Epithelial cell of esophagus (primary cell): ENCODE data around the gene NDUFB7.

ENCODE experiments used
- DNase-seq: peaks from one replicate; pipeline ENCODE4 v3.0.0; 2010; ENCODE audit warnings: low read depth
- H3K4me3 ChIP-seq: 2 replicates; pipeline ENCODE4 v1.5.1; 2011; ENCODE audit warnings: mild to moderate bottlenecking, low read length, control low read depth
- TF ChIP-seq, protein P1 (sequence below): IDR thresholded peaks from 2 replicates; pipeline ENCODE4 v1.5.1; 2011; ENCODE audit warnings: low read depth, mild to moderate bottlenecking, low read length, control low read depth, inconsistent platforms; ENCODE audit not compliant: insufficient read depth; ENCODE audit errors: missing control alignments

NDUFB7 gene

DNA sequence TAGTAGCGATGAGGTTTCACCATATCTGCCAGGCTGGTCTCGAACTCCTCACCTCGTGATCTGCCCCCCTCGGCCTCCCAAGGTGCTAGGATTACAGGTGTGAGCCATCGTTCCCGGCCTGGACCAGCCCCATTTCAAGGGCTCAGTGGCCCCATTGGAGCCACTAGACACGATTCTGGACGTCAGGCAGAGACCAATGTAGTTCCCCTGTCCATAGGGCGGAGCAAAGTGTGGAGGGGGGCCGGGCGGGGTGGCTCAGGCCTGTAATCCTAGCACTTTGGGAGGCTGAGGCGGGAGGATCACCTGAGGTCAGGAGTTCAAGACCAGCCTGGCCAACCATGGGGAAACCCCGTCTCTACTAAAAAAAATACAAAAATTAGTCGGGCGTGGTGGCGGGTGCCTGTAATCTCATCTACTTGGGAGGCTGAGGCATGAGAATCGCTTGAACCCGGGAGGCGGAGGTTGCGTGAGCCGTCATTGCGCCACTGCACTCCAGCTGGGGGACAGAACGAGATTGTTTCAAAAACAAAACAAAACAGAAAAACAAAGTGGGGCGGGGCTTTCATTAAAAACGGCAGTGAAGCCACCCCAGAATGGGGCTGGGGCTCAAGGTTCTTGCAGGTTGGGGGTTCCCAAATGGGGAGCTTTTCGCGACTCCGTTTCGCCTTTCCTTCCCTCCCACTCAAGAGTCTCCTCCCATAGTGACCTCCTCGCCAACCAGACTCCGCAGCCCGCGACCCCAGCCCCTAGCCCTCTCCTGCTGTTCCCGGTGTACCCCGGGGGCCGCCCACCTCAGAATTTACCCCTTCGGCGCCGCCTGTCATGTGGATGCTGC, 43.2 kb downstream of the NDUFB7 start:
- TF ChIP-seq, protein P1, sequence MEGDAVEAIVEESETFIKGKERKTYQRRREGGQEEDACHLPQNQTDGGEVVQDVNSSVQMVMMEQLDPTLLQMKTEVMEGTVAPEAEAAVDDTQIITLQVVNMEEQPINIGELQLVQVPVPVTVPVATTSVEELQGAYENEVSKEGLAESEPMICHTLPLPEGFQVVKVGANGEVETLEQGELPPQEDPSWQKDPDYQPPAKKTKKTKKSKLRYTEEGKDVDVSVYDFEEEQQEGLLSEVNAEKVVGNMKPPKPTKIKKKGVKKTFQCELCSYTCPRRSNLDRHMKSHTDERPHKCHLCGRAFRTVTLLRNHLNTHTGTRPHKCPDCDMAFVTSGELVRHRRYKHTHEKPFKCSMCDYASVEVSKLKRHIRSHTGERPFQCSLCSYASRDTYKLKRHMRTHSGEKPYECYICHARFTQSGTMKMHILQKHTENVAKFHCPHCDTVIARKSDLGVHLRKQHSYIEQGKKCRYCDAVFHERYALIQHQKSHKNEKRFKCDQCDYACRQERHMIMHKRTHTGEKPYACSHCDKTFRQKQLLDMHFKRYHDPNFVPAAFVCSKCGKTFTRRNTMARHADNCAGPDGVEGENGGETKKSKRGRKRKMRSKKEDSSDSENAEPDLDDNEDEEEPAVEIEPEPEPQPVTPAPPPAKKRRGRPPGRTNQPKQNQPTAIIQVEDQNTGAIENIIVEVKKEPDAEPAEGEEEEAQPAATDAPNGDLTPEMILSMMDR: no peak
- DNase-seq: no peak
- H3K4me3 ChIP-seq: peak overlapping the region; percentile 59

DNA sequence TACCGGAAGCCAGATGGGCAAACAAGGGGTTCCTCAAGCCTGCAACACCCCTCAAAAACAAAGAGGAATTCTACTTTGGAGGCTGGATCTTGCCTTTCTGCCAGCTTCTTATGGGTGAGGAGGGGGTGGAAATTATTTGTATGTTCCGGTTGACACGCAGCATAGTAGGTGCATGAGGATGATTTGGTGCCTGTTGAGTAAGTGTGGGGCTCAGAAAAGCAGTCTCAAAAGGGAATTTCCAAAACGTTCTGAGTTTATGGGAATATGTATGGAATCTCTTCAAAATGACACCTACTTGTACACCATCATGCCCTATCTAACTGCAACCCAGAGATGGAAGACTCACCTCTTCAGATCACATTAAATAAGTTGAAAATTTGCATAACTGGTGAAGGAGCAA, 45.4 kb downstream of the NDUFB7 start:
- H3K4me3 ChIP-seq: peak overlapping the region; percentile 24
- DNase-seq: peak; percentile 70
- TF ChIP-seq, protein P1: no peak

DNA sequence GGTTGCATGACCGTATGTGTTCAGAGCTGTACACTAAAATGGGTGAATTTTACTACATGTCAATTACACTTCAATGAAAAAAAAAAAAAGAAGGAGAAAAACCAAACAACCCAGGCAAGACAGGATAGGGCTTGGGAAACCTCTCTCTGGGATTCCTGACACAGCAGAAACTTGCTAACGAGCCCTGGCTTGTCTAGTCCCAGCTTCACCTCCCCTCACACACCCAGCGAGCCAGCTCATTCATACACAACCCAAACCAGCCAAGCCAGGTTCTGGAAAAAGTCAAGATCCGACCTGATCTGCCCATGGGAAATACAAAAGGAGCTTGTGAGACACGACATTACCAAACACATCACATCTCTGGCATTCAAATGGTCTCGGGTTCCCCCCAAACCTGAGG, 46.1 kb downstream of the NDUFB7 start:
- peak overlapping the region; percentile 24 for H3K4me3 ChIP-seq
- TF ChIP-seq, protein P1: no peak
- DNase-seq: peak; percentile 100

DNA sequence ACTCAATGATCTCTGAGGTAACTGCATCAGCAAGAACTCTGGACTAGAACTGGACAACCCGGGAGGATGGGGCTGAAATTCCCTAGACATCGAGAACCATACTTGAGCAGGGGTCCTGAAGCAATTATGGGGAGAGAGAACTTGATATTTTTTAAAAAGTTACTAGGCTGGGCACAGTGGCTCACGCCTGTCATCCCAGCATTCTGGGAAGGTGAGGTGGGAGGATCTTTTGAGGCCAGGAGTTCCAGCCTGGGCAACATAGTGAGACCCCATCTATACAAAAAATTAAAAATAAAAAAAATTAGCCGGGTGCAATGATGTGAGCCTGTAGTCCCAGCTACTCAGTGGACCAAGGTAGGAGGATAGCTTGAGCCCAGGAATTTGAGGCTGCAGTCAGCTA, 51.3 kb downstream of the NDUFB7 start:
- DNase-seq: no peak
- H3K4me3 ChIP-seq: no peak overlapping the region
- TF ChIP-seq, protein P1: no peak

DNA sequence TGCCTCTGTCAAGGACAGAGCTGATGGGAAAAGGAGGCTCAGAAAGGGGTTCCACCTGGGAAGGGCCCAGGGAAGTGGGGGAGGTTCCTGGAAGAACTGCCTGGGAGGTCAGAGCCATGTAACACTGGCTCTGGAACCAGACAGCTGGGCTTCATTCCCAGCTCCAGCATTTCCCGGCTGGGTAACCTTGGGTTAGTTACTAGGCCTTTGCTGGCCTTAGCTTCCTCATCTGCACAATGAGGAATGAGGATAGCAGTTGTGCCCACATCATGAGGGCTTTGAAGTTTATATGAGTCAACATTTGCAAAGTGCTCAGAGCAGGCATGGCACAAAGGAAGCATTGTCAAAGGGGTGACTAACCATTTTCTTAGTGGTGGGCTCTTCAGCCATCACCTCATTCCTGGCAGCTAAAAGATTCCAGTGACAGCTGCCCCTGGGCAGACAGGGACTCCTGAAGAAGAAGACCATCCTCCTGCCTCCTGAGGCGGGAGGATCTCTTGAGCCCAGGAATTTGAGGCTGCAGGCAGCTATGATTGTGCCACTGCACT, 51.9 kb downstream of the NDUFB7 start:
- TF ChIP-seq, protein P1: no peak
- peak; percentile 86 for DNase-seq
- H3K4me3 ChIP-seq: no peak overlapping the region

DNA sequence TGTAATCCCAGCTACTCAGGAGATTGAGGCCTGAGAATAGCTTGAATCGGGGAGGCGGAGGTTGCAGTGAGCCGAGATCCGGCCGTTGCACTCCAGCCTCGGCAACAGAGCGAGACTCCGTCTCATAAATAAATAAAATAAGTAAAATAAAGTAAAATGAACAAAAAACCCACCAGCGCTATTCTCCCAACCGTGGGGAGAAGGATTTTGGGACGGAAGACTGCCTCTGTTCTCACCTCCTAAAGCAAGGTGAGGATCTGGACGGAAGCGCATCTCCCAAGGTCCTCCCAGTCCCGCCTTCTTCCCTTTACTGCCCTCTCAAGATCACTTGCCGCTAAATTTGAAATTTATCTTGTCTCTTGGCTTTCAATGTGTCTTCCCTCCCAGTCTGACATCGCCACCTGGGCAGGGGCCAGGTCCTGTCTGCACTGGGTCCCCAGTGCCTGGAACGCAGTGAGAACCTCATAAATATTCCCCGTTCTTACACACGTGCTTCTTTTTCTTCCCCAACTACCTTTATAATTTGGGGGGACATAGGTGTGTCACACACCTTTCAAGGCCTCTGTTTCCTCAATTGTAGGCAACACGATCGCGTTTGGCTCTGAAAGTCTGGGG, 52.5 kb downstream of the NDUFB7 start:
- no peak overlapping the region for H3K4me3 ChIP-seq
- TF ChIP-seq, protein P1: no peak
- DNase-seq: no peak
